Suprapubic skin (tissue), 4 donors: ENCODE measurements around the gene SCUBE3.
A peak's percentile ranks its signal among the peaks of the same experiment; 100 is the strongest.

ENCODE experiments used
- CTCF ChIP-seq, 2 donors: fragments of 200-600 bp in 1 of 2; fragments of 450-650 bp in 1 of 2; sonication (generic) in 1 of 2; IDR thresholded peaks; one replicate each; pipeline ENCODE4 v1.5.1; 2016 to 2019; ENCODE audit warnings: antibody characterized with exemption in 2 of 2, mild to moderate bottlenecking in 1 of 2, moderate library complexity in 1 of 2
- EP300 ChIP-seq: sonication (generic); formaldehyde crosslinking; IDR thresholded peaks from one replicate; pipeline ENCODE4 v1.6.1; 2017; ENCODE audit warnings: antibody characterized with exemption
- POLR2A ChIP-seq, 2 donors: fragments of 450-650 bp; IDR thresholded peaks; one replicate each; pipeline ENCODE4 v1.6.1; 2017; ENCODE audit warnings: antibody characterized with exemption in 2 of 2, mild to moderate bottlenecking in 2 of 2, moderate library complexity in 2 of 2
- POLR2AphosphoS5 ChIP-seq, 3 donors: sonication (generic); formaldehyde crosslinking; IDR thresholded peaks; one replicate each; pipeline ENCODE4 v1.6.1; 2017; ENCODE audit warnings: antibody characterized with exemption in 3 of 3

- TF ChIP-seq POLR2AphosphoS5 (IDR thresholded peaks at IDR 0.05), result no peak
- no peak for TF ChIP-seq CTCF (IDR thresholded peaks at IDR 0.05)
- TF ChIP-seq EP300, result peak; percentile 21
- TF ChIP-seq POLR2A (IDR thresholded peaks at IDR 0.05), result no peak
These were observed 46.3 kb downstream of the SCUBE3 start for GRCh38 chr6:35259948-35260590.
